Measurements from ENCODE around the gene RASSF8.
A peak's percentile ranks its signal among the peaks of the same experiment; 100 is the strongest.

The RASSF8 gene, protein sequence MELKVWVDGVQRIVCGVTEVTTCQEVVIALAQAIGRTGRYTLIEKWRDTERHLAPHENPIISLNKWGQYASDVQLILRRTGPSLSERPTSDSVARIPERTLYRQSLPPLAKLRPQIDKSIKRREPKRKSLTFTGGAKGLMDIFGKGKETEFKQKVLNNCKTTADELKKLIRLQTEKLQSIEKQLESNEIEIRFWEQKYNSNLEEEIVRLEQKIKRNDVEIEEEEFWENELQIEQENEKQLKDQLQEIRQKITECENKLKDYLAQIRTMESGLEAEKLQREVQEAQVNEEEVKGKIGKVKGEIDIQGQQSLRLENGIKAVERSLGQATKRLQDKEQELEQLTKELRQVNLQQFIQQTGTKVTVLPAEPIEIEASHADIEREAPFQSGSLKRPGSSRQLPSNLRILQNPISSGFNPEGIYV

DNA sequence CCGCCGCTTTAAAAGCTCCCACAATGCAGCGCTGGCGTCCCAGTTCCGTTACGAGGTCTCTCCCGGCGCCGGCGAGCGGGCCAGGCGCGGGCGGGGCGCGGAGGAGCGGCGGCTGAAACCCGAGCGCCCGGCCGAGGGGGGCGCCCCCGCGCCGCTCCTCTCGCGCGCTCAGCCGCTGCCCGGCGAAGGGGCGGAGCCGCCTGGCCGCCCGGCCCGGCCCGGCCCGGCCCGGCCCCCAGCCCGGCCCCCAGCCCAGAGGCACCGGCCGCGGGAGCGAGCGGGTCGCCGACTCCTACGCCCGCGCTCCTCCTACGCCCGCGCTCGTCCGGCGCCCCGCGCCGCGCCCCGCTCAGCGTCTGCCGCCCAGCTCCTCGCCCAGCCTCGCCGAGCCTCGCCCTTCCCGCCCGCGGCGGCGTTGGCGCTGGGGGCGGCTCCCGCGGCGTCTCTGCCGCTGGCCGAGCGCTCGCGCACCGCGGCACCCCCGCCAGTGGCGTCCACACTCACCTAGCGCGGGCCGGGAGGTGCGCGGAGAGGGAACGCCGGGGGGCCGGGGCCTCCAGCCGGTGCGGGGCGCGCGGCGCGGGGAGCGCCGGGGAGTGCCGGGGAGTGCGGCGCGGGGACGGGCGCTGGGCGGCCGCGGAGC lies at the start of gene RASSF8:
Gene RASSF8, plus strand, starts transcription at position 255 of the 643 bp plus-strand sequence. CDS start 96,662 bp downstream, outside the sequence.
- DNase-seq: peak; percentile 38 to 65

DNA sequence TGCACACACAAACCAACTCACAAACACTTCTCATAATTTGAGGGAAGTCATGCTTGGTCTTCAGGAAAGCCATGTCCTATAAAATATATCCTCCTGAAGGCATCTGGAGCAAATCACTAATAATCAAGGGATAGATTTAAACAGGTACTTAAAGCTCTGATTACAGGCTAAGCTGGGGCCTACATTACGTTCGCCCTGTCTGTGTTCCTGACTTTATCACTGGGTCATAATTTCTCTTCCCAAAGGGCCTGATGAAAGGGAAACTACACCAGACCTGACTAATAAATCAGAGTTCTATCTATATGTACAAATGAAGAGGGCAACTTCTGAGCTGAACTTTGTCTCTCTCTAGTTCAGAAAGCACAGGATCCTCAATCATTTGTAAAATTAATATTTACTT lies 43.9 kb upstream of the RASSF8 start:
- DNase-seq: no peak

DNA sequence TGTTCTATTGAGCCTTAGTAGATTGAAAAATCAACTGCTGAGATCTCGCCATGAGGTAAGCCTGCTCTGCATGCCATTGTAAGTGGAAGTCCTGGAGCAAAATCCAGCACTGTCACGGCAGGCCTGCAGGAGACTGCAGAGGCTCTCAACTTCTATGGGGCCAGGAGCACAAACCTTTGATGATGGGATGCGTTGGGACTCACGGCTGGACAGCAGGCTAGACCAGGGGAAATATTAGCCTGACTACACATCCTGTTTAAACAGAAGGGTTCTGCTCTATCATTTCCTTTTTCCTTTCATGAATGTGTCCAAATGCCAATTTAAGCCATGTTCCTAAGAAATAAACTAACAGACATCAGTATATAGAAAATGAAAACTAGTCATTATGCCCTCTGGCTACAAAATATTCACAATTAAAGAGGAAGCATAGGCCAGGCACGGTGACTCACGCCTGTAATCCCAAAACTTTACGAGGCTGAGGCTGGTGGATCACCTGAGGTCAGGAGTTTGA lies 33.9 kb upstream of the RASSF8 start:
- no peak for DNase-seq

DNA sequence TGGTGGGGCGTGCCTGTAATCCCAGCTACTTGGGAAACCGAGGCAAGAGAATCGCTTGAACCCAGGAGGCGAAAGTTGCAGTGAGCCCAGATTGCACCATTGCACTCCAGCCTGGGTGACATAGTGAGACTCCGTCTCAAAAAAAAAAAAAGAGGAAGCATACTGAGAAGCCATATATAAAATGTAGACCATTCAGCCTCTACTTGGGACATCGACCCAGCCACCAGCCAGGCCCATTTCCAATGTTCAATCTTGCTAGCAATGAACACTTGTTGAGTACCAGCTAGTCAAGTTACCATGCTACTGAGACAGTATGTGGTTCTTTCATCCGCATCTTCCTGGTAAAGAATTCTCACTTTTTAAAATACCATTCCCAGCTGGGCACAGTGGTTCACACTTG lies 33.4 kb upstream of the RASSF8 start:
- DNase-seq: no peak

DNA sequence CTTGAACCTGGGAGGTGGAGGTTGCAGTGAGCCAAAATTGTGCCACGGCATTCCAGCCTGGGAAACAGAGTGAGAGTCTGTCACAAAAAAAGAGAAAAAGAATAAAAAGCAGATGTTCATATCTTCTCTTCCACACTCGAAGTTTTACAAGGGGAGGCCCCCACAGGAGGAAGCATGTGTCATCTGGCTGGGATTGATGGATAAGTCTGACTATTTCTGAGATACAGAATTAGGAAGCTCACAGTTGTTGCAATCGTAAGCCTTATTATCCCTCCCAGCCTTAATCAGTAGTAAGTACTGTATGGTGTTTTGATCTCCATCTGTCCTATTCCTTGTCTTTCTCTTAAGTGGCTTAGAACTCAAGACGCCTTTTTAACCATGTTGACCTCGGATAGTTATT lies 31.9 kb upstream of the RASSF8 start:
- no peak for DNase-seq

DNA sequence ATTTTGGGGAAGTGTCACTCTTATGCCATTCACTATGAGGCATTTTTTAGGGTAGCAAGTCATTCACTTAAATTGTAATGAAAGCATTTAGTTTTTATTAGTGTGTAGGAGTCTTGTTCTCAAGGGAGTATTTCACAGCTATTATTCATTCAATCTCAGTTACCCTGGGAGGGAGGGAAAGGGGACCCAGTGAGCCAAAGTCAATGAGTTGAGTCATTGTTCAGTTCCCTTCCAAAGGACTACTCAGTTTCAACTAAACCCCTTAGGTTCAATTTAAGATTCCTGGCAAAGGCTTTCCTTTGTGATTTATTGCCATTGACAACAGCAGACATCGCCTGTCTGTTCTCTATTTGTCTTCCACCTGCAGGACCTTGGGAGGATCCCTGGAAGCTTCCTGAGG lies 29.3 kb upstream of the RASSF8 start:
- no peak for DNase-seq

DNA sequence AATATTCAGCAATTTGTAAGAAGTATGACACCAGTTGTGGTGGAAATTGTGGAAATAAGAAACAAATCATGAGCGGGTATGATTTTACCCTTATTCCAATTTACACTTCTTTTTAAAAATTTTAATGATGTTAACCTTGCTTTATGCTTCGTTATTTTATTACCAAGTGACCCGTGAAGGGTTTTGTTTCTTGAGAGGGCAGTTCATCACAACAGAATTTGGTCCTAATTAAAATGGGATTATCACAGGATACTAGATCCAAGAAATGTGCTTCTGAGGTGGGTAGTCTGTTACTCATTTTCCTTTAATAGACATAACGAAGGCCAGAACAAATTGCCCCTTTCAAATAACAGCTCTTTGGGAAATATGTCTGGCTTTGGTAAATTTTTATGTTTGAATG lies 25.5 kb upstream of the RASSF8 start:
- DNase-seq: no peak

DNA sequence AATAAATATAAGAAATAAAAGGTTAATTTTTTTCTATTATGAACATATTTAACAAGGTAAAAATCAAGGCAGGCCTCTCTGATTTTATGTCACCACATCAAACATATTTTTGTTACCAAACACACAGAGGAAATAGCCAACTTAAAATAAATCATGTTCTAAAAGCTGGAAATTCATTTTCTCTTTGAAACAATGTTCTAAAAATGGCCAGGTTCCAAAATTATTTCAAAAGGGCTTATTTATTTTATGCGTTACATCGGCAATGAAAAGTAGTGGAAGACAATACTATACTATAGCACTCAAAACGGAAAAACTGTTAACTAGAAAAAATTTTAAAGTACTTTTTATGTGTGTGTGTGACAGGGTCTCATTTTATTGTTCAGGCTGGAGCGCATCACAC lies 24.0 kb upstream of the RASSF8 start:
- no peak for DNase-seq

DNA sequence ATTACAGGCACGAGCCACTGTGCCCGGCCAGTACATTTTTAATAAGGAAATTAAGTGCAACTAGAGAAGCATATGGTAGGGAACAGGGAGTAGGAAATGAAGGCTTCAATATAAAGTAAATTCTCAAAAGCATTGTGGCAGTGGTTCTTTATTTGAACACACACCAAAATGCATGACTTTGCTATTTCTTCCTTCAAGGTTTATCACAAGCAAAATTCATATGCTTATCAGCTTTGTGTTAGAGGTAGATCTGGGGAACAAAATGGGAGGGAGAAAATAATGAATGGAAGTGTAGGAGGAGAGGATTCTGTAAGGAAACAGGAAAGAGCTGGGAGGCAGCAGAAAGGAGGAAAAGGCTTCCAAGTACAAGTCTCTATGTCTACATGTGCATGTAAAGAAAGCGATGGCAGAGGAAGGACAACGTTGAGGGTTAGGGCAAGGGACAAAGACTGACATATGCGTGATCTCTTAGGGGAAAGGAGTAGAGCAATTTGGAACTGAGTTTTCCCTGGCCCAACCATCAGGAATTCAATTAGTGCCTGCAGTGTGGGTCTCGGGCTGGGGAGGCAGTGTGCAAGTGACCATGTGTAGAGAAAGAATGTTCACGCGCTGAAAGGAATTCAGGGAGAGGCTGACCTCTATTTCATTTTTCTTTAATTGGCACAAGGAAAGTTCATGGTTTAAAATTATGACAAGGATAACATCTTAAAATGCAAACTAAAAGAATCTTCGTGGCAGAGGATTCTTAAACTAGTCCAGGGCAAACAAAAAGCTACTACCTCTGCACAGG lies 22.9 kb upstream of the RASSF8 start:
- no peak for DNase-seq

DNA sequence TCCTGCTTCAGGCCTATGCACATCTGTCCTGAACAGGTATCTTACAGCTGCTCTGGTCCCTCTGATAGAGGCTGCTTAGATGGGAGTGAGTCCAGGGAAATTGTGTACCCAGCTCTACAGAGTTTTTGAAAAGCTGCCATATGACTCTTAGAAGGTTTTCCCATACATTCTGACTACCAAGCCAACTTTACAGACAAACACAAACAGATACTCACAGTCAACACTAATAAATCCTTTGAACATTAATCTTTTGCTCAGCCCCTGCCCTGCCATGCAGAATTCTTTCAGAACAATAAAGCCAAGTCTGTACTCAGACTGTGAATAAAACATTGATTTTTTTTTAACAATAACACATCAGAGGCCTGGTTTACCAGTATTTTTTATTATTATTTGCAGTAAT lies 21.4 kb upstream of the RASSF8 start:
- no peak for DNase-seq

DNA sequence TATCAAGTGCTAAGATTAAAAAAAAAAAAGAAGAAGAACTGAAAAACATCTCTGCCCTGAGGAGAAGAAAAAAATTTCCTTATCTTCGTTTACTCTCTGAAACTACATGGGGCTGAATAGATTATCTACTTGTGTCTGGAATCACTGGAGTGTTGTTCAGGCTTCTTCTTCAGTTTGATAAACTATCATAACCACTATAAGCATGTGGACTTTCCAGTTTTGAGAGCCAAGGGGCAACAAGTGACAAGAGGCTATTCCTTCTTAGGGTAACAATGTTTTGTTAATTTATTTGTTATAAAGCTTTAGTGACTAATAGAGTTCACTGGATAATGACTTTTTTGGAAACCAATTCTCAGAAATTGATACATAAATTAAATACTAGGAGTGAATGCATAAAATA lies 19.9 kb upstream of the RASSF8 start:
- no peak for DNase-seq

DNA sequence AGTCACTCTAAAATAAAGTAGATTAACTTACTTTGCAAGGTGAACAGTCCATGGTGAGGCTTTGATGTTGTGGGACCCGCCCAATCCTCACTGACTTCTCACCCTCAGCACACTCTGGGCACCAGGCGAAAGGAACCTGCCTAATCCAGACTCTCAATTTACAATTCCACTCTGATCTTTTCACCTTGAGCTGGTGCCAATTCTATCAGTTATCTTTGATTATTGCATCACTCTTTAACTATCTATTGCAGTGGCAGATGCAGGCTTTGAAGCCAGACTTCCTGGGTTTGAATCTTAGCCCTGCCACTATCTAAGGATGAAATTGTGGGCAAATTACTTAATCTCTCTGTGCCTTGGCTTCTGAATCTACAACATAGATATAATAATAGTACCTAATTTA lies 18.9 kb upstream of the RASSF8 start:
- no peak for DNase-seq

DNA sequence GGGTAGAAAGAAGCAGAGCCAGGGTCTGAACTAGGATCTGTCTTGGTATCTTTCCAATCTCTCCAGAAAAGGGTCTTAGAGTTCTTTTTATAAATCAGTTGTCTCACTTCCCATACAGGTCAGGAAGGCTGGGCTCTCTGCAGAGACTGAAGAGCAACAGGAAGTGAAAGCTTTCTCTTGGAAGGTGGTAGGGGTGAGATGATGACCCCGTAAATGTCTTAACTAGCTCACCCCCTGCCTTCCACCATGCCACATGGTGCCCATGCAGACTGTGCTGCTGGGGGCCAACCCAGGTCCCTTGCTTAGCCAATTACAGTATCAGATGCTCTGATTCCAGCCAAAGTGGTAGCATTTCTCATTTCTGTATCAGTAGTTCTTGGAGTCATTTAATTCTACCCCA lies 17.6 kb upstream of the RASSF8 start:
- no peak for DNase-seq

DNA sequence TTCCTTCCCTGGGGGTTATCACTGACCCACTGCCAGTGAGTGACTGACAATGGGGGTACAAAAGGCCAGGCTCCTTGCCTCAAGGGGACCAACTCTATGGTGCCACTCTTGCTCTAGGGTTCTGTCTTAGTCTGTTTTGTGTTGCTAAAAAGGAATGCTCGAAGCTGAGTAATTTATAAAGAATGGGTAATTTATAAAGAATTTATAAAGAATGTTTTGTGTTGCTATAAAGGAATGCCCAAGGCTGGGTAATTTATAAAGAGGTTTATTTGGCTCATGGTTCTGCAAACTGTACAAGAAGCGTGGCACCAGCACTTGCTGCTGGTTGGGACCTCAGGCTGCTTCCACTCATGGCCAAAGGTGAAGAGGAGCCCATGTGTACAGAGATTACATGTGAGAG lies 15.8 kb upstream of the RASSF8 start:
- DNase-seq: no peak

DNA sequence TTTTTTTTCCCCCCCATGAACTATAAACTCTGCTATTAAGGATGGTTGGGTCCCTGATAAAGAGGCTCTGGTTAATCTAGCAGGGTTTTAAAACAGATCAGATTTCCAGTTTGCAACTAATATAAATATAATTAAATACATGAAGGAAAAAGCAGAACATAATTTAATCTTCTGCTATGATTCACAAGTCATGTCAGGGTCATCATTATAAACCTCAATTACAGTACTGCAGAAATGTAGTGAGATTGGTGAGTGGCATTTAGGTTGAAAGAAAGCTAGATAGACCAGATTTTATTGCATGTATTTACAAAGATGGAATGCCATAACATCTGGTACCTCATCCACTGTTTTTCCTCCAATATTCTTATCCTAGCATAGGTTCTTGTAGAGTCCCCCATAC lies 14.5 kb upstream of the RASSF8 start:
- no peak for DNase-seq

DNA sequence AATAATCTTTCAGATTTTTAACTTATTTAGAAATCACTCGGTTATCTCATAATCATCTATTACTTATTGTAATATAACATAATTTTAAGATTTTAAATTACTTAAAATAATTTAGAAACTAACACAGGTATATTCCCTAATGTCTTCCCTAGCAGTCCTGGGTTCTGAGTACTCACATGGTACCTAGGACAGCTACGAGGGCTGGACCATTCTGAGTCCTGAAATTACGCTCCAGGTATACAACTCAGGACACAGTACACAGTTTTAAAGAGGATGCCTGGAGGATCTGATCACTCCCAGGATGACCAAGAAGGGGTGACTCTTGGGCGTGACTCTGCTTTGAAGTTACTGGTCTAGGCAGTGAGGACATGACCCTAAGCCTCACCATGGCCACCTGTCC lies 9.1 kb upstream of the RASSF8 start:
- no peak for DNase-seq

DNA sequence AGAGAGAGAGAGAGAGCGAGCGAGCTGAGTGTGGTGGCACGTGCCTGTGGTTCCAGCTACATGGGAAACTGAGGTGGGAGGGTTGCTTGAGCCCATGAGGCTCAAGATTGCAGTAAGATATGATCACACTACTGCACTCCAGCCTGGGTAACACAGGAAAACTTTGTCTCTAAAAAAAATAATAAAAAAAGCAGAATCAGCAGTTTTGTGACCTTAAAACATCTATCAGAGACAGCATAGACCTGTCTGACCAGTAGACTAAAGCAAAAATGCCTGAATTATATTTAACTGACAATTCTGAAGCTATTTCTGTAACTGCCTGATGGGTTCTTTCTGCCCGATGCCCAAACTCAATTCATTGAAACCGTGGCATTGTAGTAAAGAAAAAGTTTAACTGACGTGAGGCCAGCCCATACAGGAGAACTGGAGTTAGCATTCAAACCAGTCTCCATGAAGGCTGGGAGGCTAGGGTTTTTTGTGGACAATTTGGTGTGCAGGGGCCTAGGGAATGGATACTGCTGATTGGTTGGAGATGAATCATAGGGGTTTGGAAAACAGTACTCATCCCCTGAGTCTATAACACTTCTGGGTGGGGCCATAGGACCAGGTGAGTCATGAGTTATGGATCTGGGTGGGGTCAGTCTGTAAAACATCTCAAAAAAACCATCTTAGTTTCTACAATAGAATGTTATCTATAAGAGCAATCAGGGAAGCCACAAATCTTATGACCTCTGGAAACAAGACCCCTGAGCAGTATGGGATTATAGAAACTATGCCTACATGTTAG lies 8.0 kb upstream of the RASSF8 start:
- DNase-seq: no peak

DNA sequence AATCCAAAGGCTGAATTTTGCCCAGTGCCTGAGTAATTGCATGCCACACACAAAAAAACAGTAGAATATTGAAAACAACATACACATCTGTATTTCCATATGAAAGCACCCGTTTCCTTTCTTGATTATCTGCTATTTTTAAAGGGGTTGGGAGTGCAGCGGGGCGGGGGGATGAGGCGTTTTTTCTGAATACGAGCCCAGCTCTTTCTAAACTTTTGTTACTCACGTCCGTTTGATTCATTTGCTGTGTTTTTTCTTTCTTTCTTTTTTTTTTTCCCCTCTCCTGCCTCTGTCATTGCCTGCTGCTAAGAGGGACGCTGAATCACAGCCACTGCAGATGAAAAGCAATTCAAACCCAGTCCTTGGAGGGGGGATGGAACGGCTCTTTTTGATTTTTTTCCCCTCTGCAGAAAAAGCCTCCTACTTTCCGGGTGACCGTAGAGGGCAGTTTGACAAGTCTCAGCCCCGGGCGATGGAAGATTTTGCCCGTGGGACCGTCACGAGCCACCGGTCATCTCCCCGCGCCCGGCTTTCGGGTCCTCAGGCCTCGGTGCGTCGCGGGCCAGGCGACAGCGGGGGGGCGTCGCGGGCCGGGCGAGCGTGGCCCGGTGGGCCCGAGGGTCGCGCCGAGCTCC lies 572 bp upstream of the RASSF8 start:
- peak in 1 of 2 donors; percentile 18 for DNase-seq

DNA sequence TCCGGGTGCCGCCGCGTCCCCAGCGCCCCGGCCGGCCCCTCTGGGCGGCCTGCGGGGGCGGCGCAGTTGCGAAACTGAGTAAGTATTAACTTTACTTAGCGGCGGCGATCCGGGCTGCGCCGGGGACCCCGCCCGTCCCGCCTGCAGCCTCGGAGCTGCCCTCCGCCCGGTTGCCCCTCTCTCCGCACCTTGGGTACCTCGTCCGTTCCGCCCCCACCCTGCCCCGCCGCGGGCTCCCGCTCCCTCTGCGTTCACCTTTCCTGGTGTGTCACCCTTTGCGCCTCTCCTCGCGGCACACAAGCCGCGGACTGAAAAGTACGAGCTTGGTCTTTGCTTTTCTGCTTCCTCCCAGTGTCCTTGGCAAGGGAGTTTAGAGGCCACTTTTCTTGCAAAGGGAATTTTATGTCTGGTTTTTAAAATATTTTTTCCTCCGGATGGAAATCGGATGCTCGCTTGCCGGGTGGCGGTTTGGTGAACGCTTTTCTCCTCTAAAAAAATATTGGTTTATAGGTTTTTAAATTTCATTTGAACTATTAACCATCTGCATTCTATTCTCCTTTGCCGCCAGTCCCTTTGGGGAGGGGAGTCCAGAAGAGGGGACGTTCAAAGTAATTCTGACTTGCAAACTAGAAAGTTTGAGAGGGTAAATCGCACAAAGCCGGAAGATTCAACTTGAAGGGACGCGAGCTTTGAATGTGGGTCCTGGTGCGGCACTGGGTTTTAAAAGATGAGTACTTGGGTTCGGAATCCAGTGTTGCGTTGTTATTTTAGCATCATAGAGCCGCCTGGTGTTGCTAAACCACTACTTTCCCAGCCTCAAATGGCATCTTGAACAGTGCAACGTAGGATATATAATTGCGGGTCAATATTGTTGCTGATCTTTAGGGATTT lies 834 bp downstream of the RASSF8 start:
- peak; percentile 39 to 57 for DNase-seq

DNA sequence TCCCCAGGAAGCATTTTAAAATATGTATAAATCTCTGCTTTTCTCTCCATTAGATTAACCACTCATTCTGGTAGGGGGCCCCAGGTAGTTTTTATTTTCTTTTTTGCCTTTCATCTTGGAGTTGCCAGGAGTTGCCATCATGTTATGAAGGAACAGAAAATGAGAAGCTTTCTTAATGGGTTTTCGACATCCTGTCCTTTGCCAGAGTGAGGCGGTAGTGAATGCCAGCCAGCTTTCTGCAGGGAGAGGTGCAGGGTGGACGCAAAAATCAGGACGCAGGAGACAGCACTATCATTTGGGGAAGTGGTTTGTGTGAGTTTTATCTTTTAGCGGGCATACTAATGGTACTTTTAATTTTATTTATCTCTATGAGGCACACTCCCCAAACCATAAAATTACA lies 1.7 kb downstream of the RASSF8 start:
- peak; percentile 40 to 44 for DNase-seq

DNA sequence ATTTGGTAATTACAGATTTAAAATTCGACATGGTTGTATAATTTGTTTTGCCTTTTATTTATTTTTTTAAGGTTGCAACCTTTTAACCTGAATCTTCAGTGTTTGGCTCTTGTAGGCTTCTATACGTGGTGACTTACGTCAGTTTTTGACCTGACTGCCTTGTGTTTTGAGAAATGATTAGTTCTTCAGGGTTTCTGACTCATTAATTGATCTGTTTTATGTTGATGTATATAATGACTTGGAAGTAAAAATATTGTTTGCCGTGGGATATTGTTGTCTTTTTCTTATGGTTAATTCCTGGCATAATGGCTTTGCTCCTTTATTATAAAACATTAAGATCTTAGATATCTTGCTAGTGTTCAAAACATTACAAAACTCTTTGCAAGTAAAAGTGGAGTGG lies 2.5 kb downstream of the RASSF8 start:
- no peak for DNase-seq
